ENCODE measurements around the gene THOC6.
A peak's percentile ranks its signal among the peaks of the same experiment; 100 is the strongest.

THOC6 gene

GRCh38 chr16:3003582-3004270 is 20.1 kb upstream of the THOC6 start:
- CTCF ChIA-PET = interaction anchor here (0.9 to 4.1 kb wide), 3 partner anchors 19 to 28 kb away, joined by 3 to 20 read pairs (median 13); no protein-coding TSS in a partner anchor
- peak; percentile 99 for DNase-seq (ENCODE audit: extremely low spot score)
- POLR2A ChIA-PET = interaction anchor here (1.0 to 5.3 kb wide), 6 partner anchors 17 to 34 kb away, joined by 3 to 60 read pairs (median 4); partner anchors contain the start of genes CLDN6, HCFC1R1, PKMYT1 and THOC6
- no peak for TF ChIP-seq ELF4 (IDR thresholded peaks at IDR 0.05)
- TF ChIP-seq BHLHE40 (IDR thresholded peaks at IDR 0.05; ENCODE audit: borderline replicate concordance) = no peak
- TF ChIP-seq FOXK2 (IDR thresholded peaks at IDR 0.05) = no peak
- no peak for TF ChIP-seq SUZ12 (IDR thresholded peaks at IDR 0.05)
- no peak for TF ChIP-seq SP1 (IDR thresholded peaks at IDR 0.05)
- TF ChIP-seq LEF1 (IDR thresholded peaks at IDR 0.05; ENCODE audit: borderline replicate concordance) = peak; percentile 37; the same call in 1 of the 2 replicates
- TF ChIP-seq ZNF384 (IDR thresholded peaks at IDR 0.05) = no peak
- TF ChIP-seq, protein P1, sequence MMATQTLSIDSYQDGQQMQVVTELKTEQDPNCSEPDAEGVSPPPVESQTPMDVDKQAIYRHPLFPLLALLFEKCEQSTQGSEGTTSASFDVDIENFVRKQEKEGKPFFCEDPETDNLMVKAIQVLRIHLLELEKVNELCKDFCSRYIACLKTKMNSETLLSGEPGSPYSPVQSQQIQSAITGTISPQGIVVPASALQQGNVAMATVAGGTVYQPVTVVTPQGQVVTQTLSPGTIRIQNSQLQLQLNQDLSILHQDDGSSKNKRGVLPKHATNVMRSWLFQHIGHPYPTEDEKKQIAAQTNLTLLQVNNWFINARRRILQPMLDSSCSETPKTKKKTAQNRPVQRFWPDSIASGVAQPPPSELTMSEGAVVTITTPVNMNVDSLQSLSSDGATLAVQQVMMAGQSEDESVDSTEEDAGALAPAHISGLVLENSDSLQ (IDR thresholded peaks at IDR 0.05) = peak; percentile 97
- TF ChIP-seq CTBP1 (IDR thresholded peaks at IDR 0.05; ENCODE audit: borderline replicate concordance) = peak; percentile 90
- TF ChIP-seq NFRKB (IDR thresholded peaks at IDR 0.05) = no peak
- TF ChIP-seq ARNT (IDR thresholded peaks at IDR 0.05) = no peak
- TF ChIP-seq HDGF (IDR thresholded peaks at IDR 0.05; ENCODE audit: borderline replicate concordance) = no peak
- no peak for TF ChIP-seq FOXA1 (IDR thresholded peaks at IDR 0.05)
- no peak for TF ChIP-seq TARDBP (IDR thresholded peaks at IDR 0.05)
- TF ChIP-seq L3MBTL2 (conservative IDR thresholded peaks at IDR 0.05) = peak; percentile 81
- TF ChIP-seq FOXM1 (IDR thresholded peaks at IDR 0.05; ENCODE audit: borderline replicate concordance) = no peak

GRCh38 chr16:3004319-3004718 is 19.5 kb upstream of the THOC6 start:
- CTCF ChIA-PET = interaction anchor here (0.9 to 4.1 kb wide), 3 partner anchors 19 to 27 kb away, joined by 3 to 20 read pairs (median 13); no protein-coding TSS in a partner anchor
- no peak for TF ChIP-seq L3MBTL2 (conservative IDR thresholded peaks at IDR 0.05)
- POLR2A ChIA-PET = interaction anchor here (1.0 to 5.3 kb wide), 6 partner anchors 17 to 34 kb away, joined by 3 to 60 read pairs (median 4); partner anchors contain the start of genes CLDN6, HCFC1R1, PKMYT1 and THOC6
- no peak for DNase-seq (ENCODE audit: extremely low spot score)

GRCh38 chr16:3004781-3005284 is 19.0 kb upstream of the THOC6 start:
- CTCF ChIA-PET = interaction anchor here (1.3 to 4.1 kb wide), 2 partner anchors 23 to 27 kb away, joined by 13 to 20 read pairs; no protein-coding TSS in a partner anchor
- no peak for DNase-seq (ENCODE audit: extremely low spot score)
- POLR2A ChIA-PET = interaction anchor here (1.5 to 5.3 kb wide), 5 partner anchors 16 to 35 kb away, joined by 3 to 60 read pairs (median 6); partner anchors contain the start of genes CLDN6, HCFC1R1, PKMYT1 and THOC6
- TF ChIP-seq ARNT (IDR thresholded peaks at IDR 0.05) (no peak), ZNF384 (IDR thresholded peaks at IDR 0.05) (no peak), SUZ12 (IDR thresholded peaks at IDR 0.05) (no peak), TARDBP (IDR thresholded peaks at IDR 0.05) (no peak), FOXA1 (IDR thresholded peaks at IDR 0.05) (no peak), L3MBTL2 (conservative IDR thresholded peaks at IDR 0.05) (no peak), BHLHE40 (IDR thresholded peaks at IDR 0.05; ENCODE audit: borderline replicate concordance) (no peak), HDGF (IDR thresholded peaks at IDR 0.05; ENCODE audit: borderline replicate concordance) (no peak), NFRKB (IDR thresholded peaks at IDR 0.05) (no peak), LEF1 (IDR thresholded peaks at IDR 0.05; ENCODE audit: borderline replicate concordance) (no peak), FOXM1 (IDR thresholded peaks at IDR 0.05; ENCODE audit: borderline replicate concordance) (no peak), SP1 (IDR thresholded peaks at IDR 0.05) (no peak), FOXK2 (IDR thresholded peaks at IDR 0.05) (no peak), ELF4 (IDR thresholded peaks at IDR 0.05) (no peak)
- TF ChIP-seq, protein P1 (IDR thresholded peaks at IDR 0.05) = no peak

GRCh38 chr16:3007059-3007956 is 16.5 kb upstream of the THOC6 start:
- DNase-seq (ENCODE audit: extremely low spot score) = no peak
- no peak for TF ChIP-seq LEF1 (IDR thresholded peaks at IDR 0.05; ENCODE audit: borderline replicate concordance)
- TF ChIP-seq BHLHE40 (IDR thresholded peaks at IDR 0.05; ENCODE audit: borderline replicate concordance) = no peak
- TF ChIP-seq FOXK2 (IDR thresholded peaks at IDR 0.05) = no peak
- no peak for TF ChIP-seq CTBP1 (IDR thresholded peaks at IDR 0.05; ENCODE audit: borderline replicate concordance)
- no peak for TF ChIP-seq SP1 (IDR thresholded peaks at IDR 0.05)
- no peak for TF ChIP-seq FOXM1 (IDR thresholded peaks at IDR 0.05; ENCODE audit: borderline replicate concordance)
- no peak for TF ChIP-seq NFRKB (IDR thresholded peaks at IDR 0.05)
- TF ChIP-seq, protein P1 (IDR thresholded peaks at IDR 0.05) = no peak
- TF ChIP-seq ARNT (IDR thresholded peaks at IDR 0.05) = no peak
- no peak for TF ChIP-seq ELF4 (IDR thresholded peaks at IDR 0.05)
- no peak for TF ChIP-seq HDGF (IDR thresholded peaks at IDR 0.05; ENCODE audit: borderline replicate concordance)
- no peak for TF ChIP-seq FOXA1 (IDR thresholded peaks at IDR 0.05)
- TF ChIP-seq ZNF384 (IDR thresholded peaks at IDR 0.05) = no peak
- TF ChIP-seq TARDBP (IDR thresholded peaks at IDR 0.05) = no peak
- no peak for TF ChIP-seq L3MBTL2 (conservative IDR thresholded peaks at IDR 0.05)
- no peak for TF ChIP-seq SUZ12 (IDR thresholded peaks at IDR 0.05)
- CTCF ChIA-PET = interaction anchor here (1.3 to 1.6 kb wide), 2 partner anchors 11 to 21 kb away, joined by 3 to 10 read pairs; partner anchors contain the start of gene CLDN6
- POLR2A ChIA-PET = interaction anchor here (0.7 to 5.3 kb wide), 4 partner anchors 14 to 91 kb away, joined by 3 to 60 read pairs (median 4); partner anchors contain the start of genes CLDN6, HCFC1R1, PKMYT1 and THOC6
